BE2C (cell line): ENCODE results near the gene QRSL1.
"Not testable (repeated sequence)": the region's sequence is repeated elsewhere in the genome, so short reads cannot be mapped to it uniquely, and the experiment has no call there.

Experiments used
- DNase-seq: peaks from one replicate; pipeline ENCODE4 v3.0.0-alpha.2; 2020
- H3K27me3 ChIP-seq: fragments of 250-450 bp; sonication (Bioruptor Pico); 2 replicates; pipeline ENCODE4 v1.5.1; 2020; ENCODE audit warnings: mild to moderate bottlenecking
- H3K36me3 ChIP-seq: fragments of 250-450 bp; sonication (Bioruptor Pico); 2 replicates; pipeline ENCODE4 v1.5.1; 2020; ENCODE audit warnings: mild to moderate bottlenecking
- H3K4me1 ChIP-seq: fragments of 250-450 bp; sonication (Bioruptor Pico); 2 replicates; pipeline ENCODE4 v1.5.1; 2020
- H3K4me3 ChIP-seq: 2 replicates; pipeline ENCODE4 v1.5.1; 2011; ENCODE audit warnings: low read depth, low read length
- H3K9me3 ChIP-seq: fragments of 250-450 bp; sonication (Bioruptor Pico); 2 replicates; pipeline ENCODE4 v1.5.1; 2020
- TF ChIP-seq, protein P1 (sequence below): IDR thresholded peaks from 2 replicates; pipeline ENCODE4 v1.5.1; 2012; ENCODE audit warnings: mild to moderate bottlenecking, low read depth, low read length

The QRSL1 gene

DNA sequence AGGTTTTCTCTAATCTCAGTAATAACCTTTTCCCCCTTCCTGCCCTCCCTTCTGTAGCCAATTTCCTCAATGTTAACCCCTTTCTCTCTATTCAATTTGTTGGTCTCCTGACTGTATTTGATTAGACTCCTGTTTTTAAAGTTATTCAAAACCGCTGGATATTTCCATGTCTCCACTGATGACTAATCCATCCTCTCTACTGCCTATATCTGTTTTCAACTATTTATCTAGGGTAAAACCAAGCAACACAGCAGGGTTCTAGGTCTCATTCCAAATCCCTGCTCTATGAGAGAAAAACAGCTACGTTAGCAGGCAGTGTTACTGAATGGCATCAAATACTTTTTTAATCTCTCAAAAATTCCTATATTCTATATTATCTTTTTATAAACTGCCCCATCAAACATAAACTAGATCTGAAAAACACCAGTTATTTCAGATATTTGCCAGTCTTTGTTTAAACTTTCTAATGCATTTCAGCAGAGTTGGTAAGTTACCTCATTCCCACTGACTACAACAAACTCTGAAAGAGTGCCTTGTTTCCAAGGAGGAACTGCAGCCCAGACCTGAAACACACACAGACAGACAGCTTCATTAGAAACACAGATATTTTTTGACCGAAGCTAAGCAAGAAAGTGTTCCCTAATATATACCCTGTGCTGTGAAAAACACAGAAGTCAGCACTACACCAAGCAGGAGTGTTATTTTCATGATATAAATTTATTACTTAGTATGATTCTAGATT, 8.3 kb upstream of the QRSL1 start:
- DNase-seq: no peak
- no peaks in the 10 kb centered on the region for H3K36me3 ChIP-seq
- TF ChIP-seq, protein P1, sequence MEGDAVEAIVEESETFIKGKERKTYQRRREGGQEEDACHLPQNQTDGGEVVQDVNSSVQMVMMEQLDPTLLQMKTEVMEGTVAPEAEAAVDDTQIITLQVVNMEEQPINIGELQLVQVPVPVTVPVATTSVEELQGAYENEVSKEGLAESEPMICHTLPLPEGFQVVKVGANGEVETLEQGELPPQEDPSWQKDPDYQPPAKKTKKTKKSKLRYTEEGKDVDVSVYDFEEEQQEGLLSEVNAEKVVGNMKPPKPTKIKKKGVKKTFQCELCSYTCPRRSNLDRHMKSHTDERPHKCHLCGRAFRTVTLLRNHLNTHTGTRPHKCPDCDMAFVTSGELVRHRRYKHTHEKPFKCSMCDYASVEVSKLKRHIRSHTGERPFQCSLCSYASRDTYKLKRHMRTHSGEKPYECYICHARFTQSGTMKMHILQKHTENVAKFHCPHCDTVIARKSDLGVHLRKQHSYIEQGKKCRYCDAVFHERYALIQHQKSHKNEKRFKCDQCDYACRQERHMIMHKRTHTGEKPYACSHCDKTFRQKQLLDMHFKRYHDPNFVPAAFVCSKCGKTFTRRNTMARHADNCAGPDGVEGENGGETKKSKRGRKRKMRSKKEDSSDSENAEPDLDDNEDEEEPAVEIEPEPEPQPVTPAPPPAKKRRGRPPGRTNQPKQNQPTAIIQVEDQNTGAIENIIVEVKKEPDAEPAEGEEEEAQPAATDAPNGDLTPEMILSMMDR: no peak

DNA sequence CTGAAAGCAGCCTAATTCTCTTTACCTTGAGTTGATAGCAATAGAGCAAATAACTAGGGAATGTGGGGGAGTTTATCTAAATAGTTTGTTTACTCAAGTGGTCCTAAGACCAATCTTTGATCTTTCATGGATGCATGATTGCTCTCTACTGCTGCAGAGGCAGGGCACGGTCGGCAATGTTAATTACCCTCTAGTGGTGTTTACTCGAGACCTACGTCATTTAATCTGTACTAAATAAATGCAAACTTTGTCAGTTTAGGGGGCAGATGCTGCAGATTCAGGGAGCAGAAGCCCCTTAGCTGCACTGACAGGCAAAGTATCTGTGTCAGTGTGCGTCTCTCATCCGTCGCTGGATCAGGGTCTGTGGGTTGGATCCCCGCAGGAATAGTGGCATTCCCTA, 7.0 kb upstream of the QRSL1 start:
- DNase-seq: no peak
- Histone ChIP-seq H3K4me1 (no peaks in the 10 kb centered on the region), H3K9me3 (no peaks in the 10 kb centered on the region), H3K4me3 (no peak overlapping the region), H3K36me3 (no peaks in the 10 kb centered on the region), H3K27me3 (no peaks in the 10 kb centered on the region)
- TF ChIP-seq, protein P1: no peak

More for the DNA sequence above, 8.3 kb upstream of the QRSL1 start:
- no peak overlapping the region for H3K4me3 ChIP-seq
- H3K4me1 ChIP-seq: no peaks in the 10 kb centered on the region
- H3K27me3 ChIP-seq: no peaks in the 10 kb centered on the region
- H3K9me3 ChIP-seq: no peaks in the 10 kb centered on the region

DNA sequence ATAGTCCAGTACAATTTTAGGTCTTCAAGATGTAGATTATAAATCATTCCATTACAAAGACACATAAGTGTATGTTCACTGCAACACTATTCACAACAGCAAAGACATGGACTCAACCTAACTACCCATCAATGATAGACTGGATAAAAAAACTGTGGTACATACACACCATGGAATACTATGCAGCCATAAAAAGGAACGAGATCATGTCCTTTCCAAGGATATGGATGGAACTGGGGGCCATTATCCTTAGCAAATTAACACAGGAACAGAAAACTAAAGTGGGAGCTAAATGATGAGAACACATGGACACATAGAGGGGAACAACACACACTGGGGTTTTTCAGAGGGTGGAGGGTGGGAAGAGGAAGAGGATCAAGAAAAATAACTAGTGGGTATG, 6.3 kb upstream of the QRSL1 start:
- H3K4me1 ChIP-seq: no peaks in the 10 kb centered on the region
- no peak overlapping the region for H3K4me3 ChIP-seq
- H3K27me3 ChIP-seq: no peaks in the 10 kb centered on the region
- H3K36me3 ChIP-seq: no peaks in the 10 kb centered on the region
- H3K9me3 ChIP-seq: no peaks in the 10 kb centered on the region
- no peak for DNase-seq
- TF ChIP-seq, protein P1: no peak

DNA sequence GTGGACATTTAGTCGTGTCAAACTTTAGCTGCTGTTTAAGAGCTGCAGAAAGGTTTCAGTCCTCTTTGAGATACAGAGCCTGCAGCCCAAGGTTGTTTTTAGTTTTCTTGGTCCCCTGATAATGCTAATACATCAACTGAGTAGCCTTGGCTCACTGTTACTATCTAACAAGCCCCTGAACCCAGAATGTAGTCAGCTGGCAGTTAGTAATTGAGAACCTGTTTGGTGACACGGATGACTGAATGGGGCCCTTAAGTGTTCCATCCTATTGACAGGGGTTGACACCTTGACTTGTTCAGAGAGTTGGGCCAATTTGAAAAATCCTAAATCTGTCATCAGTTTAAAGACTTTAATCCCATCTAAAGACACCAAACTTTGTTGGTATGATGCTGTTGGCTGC, 2.9 kb upstream of the QRSL1 start:
- Histone ChIP-seq H3K9me3 (no peaks in the 10 kb centered on the region), H3K36me3 (no peaks in the 10 kb centered on the region), H3K4me3 (no peak overlapping the region), H3K4me1 (no peaks in the 10 kb centered on the region; the same call in 1 of the 2 replicates), H3K27me3 (no peaks in the 10 kb centered on the region)
- DNase-seq: no peak
- TF ChIP-seq, protein P1: no peak

DNA sequence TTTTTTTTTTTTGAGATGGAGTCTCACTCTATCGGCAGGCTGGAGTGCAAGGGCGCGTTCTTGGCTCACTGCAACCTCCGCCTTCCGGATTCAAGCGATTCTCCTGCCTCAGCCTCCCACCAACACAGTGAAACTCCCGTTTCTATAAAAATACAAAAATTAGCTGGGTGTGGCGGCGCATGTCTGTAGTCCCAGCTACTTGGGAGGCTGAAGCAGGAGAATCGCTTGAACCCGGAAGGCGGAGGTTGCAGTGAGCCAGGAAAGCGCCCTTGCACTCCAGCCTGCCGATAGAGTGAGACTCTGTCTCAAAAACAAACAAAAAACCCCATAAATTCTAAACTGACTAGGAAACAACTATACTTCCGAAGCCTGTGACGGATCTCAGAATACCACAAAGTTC, 1.6 kb upstream of the QRSL1 start:
- DNase-seq, H3K27me3 ChIP-seq, H3K36me3 ChIP-seq, H3K4me1 ChIP-seq, H3K9me3 ChIP-seq, H3K4me3 ChIP-seq: not testable (repeated sequence)

DNA sequence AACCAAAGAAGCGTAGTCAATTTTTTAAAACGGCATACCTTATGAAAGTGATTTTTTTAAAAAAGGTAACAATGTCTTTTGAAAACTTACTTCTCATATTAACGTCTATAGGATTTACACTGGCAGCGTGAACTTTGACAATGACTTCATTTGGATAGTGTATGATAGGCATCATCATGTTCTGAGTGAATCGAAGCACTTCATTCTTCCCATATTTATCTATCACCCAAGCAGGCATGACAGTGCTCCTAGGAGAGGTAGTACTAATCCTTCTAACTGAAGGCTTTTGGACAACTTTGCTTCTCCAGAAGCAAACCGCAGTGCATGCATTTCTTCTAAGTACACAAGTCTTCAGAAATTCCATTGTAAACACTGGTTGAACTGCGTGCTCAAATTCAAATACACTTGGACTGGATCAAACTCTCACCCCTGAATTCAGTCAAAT, 698 bp upstream of the QRSL1 start:
- no peak for DNase-seq
- no peaks in the 10 kb centered on the region; the same call in 1 of the 2 replicates for H3K4me1 ChIP-seq
- H3K4me3 ChIP-seq: peak overlapping the region; percentile 93

More for the DNA sequence above, 698 bp upstream of the QRSL1 start:
- Histone ChIP-seq H3K36me3 (no peaks in the 10 kb centered on the region), H3K27me3 (no peaks in the 10 kb centered on the region), H3K9me3 (no peaks in the 10 kb centered on the region)
- TF ChIP-seq, protein P1: no peak
